Left ventricle myocardium inferior (tissue), 1 donor: ENCODE measurements around the gene ARSI. TPM values are rescaled to one million over a fixed set of nuclear protein-coding genes. Genes with fewer than 3 reads are reported as not detected.

ENCODE experiments used
- DNase-seq: peaks from one replicate; pipeline ENCODE4 v3.0.0-alpha.2; 2020
- H3K27ac ChIP-seq: fragments of 200-600 bp; replicated peaks from 2 replicates; pipeline ENCODE4 v1.8.0; 2021
- H3K27me3 ChIP-seq: fragments of 200-600 bp; 2 replicates; pipeline ENCODE4 v1.8.0; 2021; ENCODE audit warnings: low read depth
- H3K36me3 ChIP-seq: fragments of 200-600 bp; 2 replicates; pipeline ENCODE4 v1.8.0; 2021
- H3K4me1 ChIP-seq: fragments of 200-600 bp; 2 replicates; pipeline ENCODE4 v1.8.0; 2021
- H3K4me3 ChIP-seq: fragments of 200-600 bp; 2 replicates; pipeline ENCODE4 v1.8.0; 2021; ENCODE audit warnings: mild to moderate bottlenecking, moderate library complexity
- H3K9me3 ChIP-seq: fragments of 200-600 bp; replicated peaks from 2 replicates; pipeline ENCODE4 v1.8.0; 2021
- CTCF ChIP-seq: fragments of 200-600 bp; IDR thresholded peaks from 2 replicates; pipeline ENCODE4 v1.8.0; 2021; ENCODE audit warnings: antibody characterized with exemption, mild to moderate bottlenecking, borderline replicate concordance
- intact Hi-C: fragments of 100-400 bp; cut with micrococcal nuclease; formaldehyde crosslinking; loops from one replicate; pipeline ENCODE4 v1.11.0; 2022
- total RNA-seq: library from RNA; stranded (reverse); fragmentation: NEBNext Ultra II Directional; extraction: Animal tissue kit (Norgen Biotek cat#: 25700); gene quantifications from one replicate; pipeline ENCODE4 v1.2.1, GENCODE V29; 2021
- donor health status: DM: no; HTN: yes; CAD: no; lungs with severe emphysema.

ARSI gene
- total RNA-seq, 1 donor from 2014 or later: 0.16 TPM

GRCh38 chr5:150263801-150264621 lies 38.7 kb downstream of the ARSI start:
- Histone ChIP-seq H3K4me1 (peaks cover 10% of the 10 kb centered on the region), H3K9me3 (no peaks in the 10 kb centered on the region), H3K27me3 (no peaks in the 10 kb centered on the region), H3K4me3 (no peak overlapping the region), H3K36me3 (no peaks in the 10 kb centered on the region), H3K27ac (no peak overlapping the region)
- intact Hi-C loops: no loop called here
- no peak for TF ChIP-seq CTCF
- no peak for DNase-seq

- no peak for TF ChIP-seq CTCF
- H3K9me3 ChIP-seq: no peaks in the 10 kb centered on the region
Measured at GRCh38 chr5:150263375-150263775, 39.3 kb downstream of the ARSI start.

GRCh38 chr5:150262502-150262901 lies 40.2 kb downstream of the ARSI start:
- no peak for TF ChIP-seq CTCF
- intact Hi-C loops: no loop called here

More at GRCh38 chr5:150263375-150263775, 39.3 kb downstream of the ARSI start:
- no peak for DNase-seq
- Histone ChIP-seq H3K4me1 (peaks cover 10% of the 10 kb centered on the region), H3K4me3 (no peak overlapping the region), H3K27me3 (no peaks in the 10 kb centered on the region), H3K27ac (no peak overlapping the region), H3K36me3 (no peaks in the 10 kb centered on the region)
- intact Hi-C loops: no loop called here

GRCh38 chr5:150261231-150261630 lies 41.5 kb downstream of the ARSI start:
- intact Hi-C loops: no loop called here
- H3K27ac ChIP-seq: no peak overlapping the region
- no peaks in the 10 kb centered on the region for H3K36me3 ChIP-seq
- DNase-seq: no peak
- no peak overlapping the region for H3K4me3 ChIP-seq
- peaks cover 10% of the 10 kb centered on the region for H3K4me1 ChIP-seq
- TF ChIP-seq CTCF: no peak
- H3K27me3 ChIP-seq: no peaks in the 10 kb centered on the region
- H3K9me3 ChIP-seq: no peaks in the 10 kb centered on the region

More at GRCh38 chr5:150262502-150262901, 40.2 kb downstream of the ARSI start:
- Histone ChIP-seq H3K27me3 (no peaks in the 10 kb centered on the region), H3K36me3 (no peaks in the 10 kb centered on the region), H3K9me3 (no peaks in the 10 kb centered on the region), H3K27ac (no peak overlapping the region), H3K4me1 (peaks cover 10% of the 10 kb centered on the region), H3K4me3 (no peak overlapping the region)
- no peak for DNase-seq

- intact Hi-C loops: no loop called here
- no peak for DNase-seq
Measured at GRCh38 chr5:150258130-150258529, 44.6 kb downstream of the ARSI start.

More at GRCh38 chr5:150258130-150258529, 44.6 kb downstream of the ARSI start:
- no peaks in the 10 kb centered on the region for H3K9me3 ChIP-seq
- H3K4me1 ChIP-seq: no peaks in the 10 kb centered on the region
- H3K36me3 ChIP-seq: no peaks in the 10 kb centered on the region
- H3K27me3 ChIP-seq: no peaks in the 10 kb centered on the region
- H3K4me3 ChIP-seq: no peak overlapping the region
- no peak for TF ChIP-seq CTCF
- no peak overlapping the region for H3K27ac ChIP-seq
